Cardiac fibroblast (primary cell): ENCODE measurements around the gene CAPN1.

Experiments
- DNase-seq, 2 donors: peaks; one replicate each; pipeline versions ENCODE4 v3.0.0 to v3.0.0-alpha.2; 2010; ENCODE audit warnings: low read depth in 2 of 2
- H3K4me3 ChIP-seq, 2 donors: replicated peaks in 1 of 2; 1 replicate in 1 of 2; 2 replicates in 1 of 2; pipeline ENCODE4 v1.5.1; 2011; ENCODE audit warnings: low read depth in 2 of 2, low read length in 2 of 2, mild to moderate bottlenecking in 2 of 2, moderate library complexity in 1 of 2
- CTCF ChIP-seq: IDR thresholded peaks from one replicate; pipeline ENCODE4 v1.5.1; 2011; ENCODE audit warnings: low read depth, mild to moderate bottlenecking, low read length, inconsistent platforms

The CAPN1 gene

GRCh38 chr11:65159012-65159411 is 22.7 kb upstream of the CAPN1 start:
- no peak for TF ChIP-seq CTCF
- DNase-seq = no peak
- no peak overlapping the region for H3K4me3 ChIP-seq

GRCh38 chr11:65160643-65161042 is 21.1 kb upstream of the CAPN1 start:
- no peak for TF ChIP-seq CTCF
- no peak for DNase-seq

GRCh38 chr11:65163684-65164083 is 18.0 kb upstream of the CAPN1 start:
- TF ChIP-seq CTCF = no peak
- no peak overlapping the region for H3K4me3 ChIP-seq
- no peak for DNase-seq

More at GRCh38 chr11:65160643-65161042, 21.1 kb upstream of the CAPN1 start:
- H3K4me3 ChIP-seq = no peak overlapping the region

GRCh38 chr11:65165410-65166317 is 16.1 kb upstream of the CAPN1 start:
- no peak overlapping the region for H3K4me3 ChIP-seq
- peak in 1 of 2 donors; percentile 9 for DNase-seq
- TF ChIP-seq CTCF = no peak

GRCh38 chr11:65166893-65167292 is 14.8 kb upstream of the CAPN1 start:
- no peak overlapping the region for H3K4me3 ChIP-seq
- DNase-seq = no peak
- no peak for TF ChIP-seq CTCF

GRCh38 chr11:65167656-65168055 is 14.1 kb upstream of the CAPN1 start:
- H3K4me3 ChIP-seq = no peak overlapping the region
- no peak for TF ChIP-seq CTCF
- DNase-seq = no peak
